Measurements from ENCODE around the gene GJA9. TPM values are rescaled to one million over a fixed set of nuclear protein-coding genes. Genes with fewer than 3 reads are reported as not detected.
"Not testable (repeated sequence)": the region's sequence is repeated elsewhere in the genome, so short reads cannot be mapped to it uniquely, and the experiment has no call there.

Gene GJA9
- total RNA-seq, 1 donor from 2014 or later, result not detected

DNA sequence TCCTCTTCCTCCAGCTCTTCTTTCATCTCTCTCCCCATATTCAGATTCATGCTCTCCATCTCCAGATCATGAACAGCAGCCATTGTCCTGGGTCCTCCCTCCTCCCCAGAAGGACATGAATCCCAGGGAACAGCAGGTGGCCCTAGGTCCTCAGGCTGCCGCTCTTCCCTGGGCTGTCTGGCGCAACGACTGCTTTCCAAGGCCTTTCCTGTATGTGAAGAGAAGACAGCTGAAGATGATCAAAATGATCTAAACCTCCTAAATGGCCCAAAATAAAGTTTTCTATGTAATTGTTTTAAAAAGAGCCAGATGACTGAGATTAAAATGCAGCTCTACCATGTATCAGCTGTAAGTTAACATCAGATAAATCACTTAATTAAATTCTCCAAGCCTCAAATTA is 37.7 kb upstream of the GJA9 start:
- no peak overlapping the region for H3K4me3 ChIP-seq (ENCODE audit: low read depth, low read length)
- DNase-seq (ENCODE audit: low read depth), result no peak
- no peaks in the 10 kb centered on the region for H3K36me3 ChIP-seq (ENCODE audit: control insufficient read depth, insufficient read depth, low read length)
- TF ChIP-seq, protein P1, sequence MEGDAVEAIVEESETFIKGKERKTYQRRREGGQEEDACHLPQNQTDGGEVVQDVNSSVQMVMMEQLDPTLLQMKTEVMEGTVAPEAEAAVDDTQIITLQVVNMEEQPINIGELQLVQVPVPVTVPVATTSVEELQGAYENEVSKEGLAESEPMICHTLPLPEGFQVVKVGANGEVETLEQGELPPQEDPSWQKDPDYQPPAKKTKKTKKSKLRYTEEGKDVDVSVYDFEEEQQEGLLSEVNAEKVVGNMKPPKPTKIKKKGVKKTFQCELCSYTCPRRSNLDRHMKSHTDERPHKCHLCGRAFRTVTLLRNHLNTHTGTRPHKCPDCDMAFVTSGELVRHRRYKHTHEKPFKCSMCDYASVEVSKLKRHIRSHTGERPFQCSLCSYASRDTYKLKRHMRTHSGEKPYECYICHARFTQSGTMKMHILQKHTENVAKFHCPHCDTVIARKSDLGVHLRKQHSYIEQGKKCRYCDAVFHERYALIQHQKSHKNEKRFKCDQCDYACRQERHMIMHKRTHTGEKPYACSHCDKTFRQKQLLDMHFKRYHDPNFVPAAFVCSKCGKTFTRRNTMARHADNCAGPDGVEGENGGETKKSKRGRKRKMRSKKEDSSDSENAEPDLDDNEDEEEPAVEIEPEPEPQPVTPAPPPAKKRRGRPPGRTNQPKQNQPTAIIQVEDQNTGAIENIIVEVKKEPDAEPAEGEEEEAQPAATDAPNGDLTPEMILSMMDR (IDR thresholded peaks at IDR 0.05; ENCODE audit: insufficient read depth, low read length, poor library complexity, severe bottlenecking), result no peak
- no peaks in the 10 kb centered on the region for H3K27me3 ChIP-seq (ENCODE audit: control insufficient read depth, insufficient read depth, low read length)

DNA sequence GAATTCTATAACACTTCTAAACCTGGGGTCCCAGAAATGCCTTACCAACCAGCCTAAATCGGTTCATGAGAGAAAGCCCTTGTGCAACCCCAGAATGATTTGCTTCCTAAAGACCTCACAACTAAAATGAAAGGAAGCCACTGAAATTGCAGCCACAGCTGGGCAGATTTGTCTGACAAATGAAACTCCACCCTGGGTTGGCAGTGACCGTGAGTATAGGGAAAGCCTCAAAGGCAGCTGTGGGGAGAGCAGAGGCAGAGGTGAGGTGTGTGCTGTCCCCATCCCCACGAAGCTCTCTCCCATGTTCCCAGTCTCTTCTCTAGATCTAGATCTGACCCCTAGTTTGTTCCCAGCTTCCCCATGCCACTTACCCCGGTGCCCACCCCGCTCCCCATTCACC is 37.2 kb upstream of the GJA9 start:
- TF ChIP-seq, protein P1 (IDR thresholded peaks at IDR 0.05; ENCODE audit: insufficient read depth, low read length, poor library complexity, severe bottlenecking), result no peak
- Histone ChIP-seq H3K27me3 (ENCODE audit: control insufficient read depth, insufficient read depth, low read length) (no peaks in the 10 kb centered on the region), H3K36me3 (ENCODE audit: control insufficient read depth, insufficient read depth, low read length) (no peaks in the 10 kb centered on the region), H3K4me3 (ENCODE audit: low read depth, low read length) (no peak overlapping the region)
- no peak for DNase-seq (ENCODE audit: low read depth)

DNA sequence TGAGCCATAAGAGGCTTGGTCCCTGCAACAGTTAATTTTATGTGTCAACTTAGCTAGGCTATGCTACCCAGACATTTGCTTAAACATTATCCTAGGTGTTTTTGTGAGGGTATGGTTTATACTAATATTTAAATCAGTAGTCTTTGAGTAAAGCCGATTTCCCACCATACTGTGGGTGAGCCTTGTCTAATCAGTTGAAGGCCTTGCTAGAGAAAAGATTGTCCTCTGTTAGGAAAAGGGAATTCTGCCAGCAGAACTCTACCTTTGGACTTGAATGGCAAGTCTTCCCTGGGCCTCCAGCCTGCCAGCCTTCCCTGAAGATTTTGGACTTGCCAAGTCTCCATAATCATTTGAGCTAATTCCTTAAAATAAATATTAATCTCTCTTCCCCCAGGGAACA is 36.4 kb upstream of the GJA9 start:
- Histone ChIP-seq H3K27me3 (ENCODE audit: control insufficient read depth, insufficient read depth, low read length) (no peaks in the 10 kb centered on the region), H3K4me3 (ENCODE audit: low read depth, low read length) (no peak overlapping the region), H3K36me3 (ENCODE audit: control insufficient read depth, insufficient read depth, low read length) (no peaks in the 10 kb centered on the region)
- TF ChIP-seq, protein P1 (IDR thresholded peaks at IDR 0.05; ENCODE audit: insufficient read depth, low read length, poor library complexity, severe bottlenecking), result no peak
- DNase-seq (ENCODE audit: low read depth), result no peak

DNA sequence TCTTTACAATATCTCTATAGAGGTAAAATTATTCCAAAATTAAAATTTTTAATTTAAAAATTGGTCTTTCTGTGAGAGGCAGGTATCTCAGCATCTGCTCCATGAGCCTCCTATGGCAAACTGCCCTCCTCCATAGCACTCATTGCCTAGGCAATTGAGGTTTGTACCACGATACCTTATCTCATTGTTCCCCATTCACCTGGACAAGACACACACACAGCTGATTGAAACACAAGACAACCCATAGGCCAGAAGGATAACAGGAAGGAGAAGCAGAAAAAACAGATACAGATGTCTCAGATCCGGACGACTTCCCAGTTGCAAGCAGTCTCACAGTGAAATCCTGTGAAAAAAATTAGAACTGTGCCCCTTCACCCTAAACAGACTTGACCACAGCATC is 36.0 kb upstream of the GJA9 start:
- TF ChIP-seq, protein P1 (IDR thresholded peaks at IDR 0.05; ENCODE audit: insufficient read depth, low read length, poor library complexity, severe bottlenecking), result no peak
- H3K27me3 ChIP-seq (ENCODE audit: control insufficient read depth, insufficient read depth, low read length), result no peaks in the 10 kb centered on the region

DNA sequence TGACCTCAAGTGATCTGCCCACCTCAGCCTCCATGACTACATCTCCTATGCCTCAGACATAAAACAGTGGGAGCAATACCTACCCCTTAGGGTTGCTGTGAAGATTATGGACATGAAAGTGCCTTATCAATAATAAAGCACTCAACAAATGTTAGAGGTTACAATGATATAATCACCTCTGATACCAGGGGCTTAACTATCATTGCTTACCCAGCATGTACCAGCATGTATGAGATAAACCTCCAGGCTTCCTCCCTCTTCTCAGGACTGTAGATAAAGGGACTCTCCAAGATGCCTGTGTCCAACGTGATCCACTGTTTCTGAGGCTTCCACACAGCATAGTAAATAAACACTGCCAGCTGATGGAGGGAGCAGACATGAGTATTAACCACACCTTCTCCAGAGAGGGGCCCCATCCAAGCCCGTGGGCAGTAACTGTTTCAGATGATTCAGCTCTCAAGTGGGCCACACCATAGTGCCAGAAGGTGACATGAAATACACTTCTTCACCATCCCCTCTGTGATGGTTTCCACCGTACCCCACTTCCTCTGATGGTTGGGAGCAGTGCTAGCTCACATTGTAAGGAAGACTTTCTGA is 34.1 kb upstream of the GJA9 start:
- TF ChIP-seq, protein P1 (IDR thresholded peaks at IDR 0.05; ENCODE audit: insufficient read depth, low read length, poor library complexity, severe bottlenecking), result no peak
- Histone ChIP-seq H3K4me3 (ENCODE audit: low read depth, low read length) (no peak overlapping the region), H3K36me3 (ENCODE audit: control insufficient read depth, insufficient read depth, low read length) (no peaks in the 10 kb centered on the region), H3K27me3 (ENCODE audit: control insufficient read depth, insufficient read depth, low read length) (no peaks in the 10 kb centered on the region)
- no peak for DNase-seq (ENCODE audit: low read depth)

More for the DNA sequence above, 36.0 kb upstream of the GJA9 start:
- no peak for DNase-seq (ENCODE audit: low read depth)
- Histone ChIP-seq H3K4me3 (ENCODE audit: low read depth, low read length) (no peak overlapping the region), H3K36me3 (ENCODE audit: control insufficient read depth, insufficient read depth, low read length) (no peaks in the 10 kb centered on the region)

DNA sequence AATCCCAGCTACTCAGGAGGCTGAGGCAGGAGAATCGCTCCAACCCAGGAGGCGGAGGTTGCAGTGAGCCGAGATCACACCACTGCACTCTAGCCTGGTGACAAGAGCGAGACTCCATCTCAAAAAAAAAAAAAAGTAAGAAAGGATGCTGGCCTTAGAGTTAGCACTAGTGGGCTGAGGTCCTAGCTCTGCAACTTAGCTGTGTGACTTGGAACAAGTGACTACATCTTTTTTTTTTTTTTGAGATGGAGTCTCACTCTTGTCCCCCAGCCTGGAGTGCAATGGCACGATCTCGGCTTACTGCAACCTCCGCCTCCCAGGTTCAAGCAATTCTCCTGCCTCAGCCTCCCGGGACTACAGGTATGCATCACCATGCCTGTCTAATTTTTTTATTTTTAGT is 33.5 kb upstream of the GJA9 start:
- H3K4me3 ChIP-seq (ENCODE audit: low read depth, low read length); DNase-seq (ENCODE audit: low read depth); H3K36me3 ChIP-seq (ENCODE audit: control insufficient read depth, insufficient read depth, low read length); H3K27me3 ChIP-seq (ENCODE audit: control insufficient read depth, insufficient read depth, low read length): not testable (repeated sequence)
